ENCODE results near the gene FXYD6.

The FXYD6 gene

DNA sequence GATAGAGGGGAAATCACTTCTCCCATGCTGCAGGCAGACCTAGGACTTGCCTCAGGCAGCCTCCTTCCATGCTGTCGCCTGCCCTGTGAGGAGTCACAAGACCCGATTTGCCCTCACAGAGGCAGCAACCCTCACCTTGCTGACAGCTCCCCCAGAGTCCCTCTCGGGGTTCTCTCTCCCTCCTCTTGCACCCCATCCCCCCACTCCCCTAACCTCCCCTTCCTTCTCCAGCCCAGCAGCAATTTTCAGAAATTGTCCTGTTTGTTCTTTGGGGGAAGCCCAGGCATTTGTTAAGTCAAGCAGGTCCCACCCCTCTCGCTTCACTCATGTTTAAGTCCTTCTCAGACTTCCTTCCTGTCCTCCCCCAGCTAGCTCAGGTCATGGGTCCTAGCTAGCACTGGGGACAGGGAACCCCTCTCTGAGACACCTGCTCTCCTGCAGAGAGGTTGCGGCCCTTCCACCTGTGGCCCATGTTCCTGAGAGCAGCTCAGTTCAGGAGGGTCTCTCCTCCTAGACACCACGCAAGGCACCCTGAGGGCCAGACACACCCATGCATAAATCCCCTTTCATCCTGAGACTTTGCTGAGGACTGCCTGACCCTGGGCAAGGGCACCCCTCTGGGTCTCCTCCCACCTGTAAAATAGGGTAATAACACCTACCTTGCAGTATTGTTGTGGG is 45.6 kb downstream of the FXYD6 start:
- DNase-seq (ENCODE audit: low spot score): peak; percentile 65
- TF ChIP-seq, protein P1, sequence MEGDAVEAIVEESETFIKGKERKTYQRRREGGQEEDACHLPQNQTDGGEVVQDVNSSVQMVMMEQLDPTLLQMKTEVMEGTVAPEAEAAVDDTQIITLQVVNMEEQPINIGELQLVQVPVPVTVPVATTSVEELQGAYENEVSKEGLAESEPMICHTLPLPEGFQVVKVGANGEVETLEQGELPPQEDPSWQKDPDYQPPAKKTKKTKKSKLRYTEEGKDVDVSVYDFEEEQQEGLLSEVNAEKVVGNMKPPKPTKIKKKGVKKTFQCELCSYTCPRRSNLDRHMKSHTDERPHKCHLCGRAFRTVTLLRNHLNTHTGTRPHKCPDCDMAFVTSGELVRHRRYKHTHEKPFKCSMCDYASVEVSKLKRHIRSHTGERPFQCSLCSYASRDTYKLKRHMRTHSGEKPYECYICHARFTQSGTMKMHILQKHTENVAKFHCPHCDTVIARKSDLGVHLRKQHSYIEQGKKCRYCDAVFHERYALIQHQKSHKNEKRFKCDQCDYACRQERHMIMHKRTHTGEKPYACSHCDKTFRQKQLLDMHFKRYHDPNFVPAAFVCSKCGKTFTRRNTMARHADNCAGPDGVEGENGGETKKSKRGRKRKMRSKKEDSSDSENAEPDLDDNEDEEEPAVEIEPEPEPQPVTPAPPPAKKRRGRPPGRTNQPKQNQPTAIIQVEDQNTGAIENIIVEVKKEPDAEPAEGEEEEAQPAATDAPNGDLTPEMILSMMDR (IDR thresholded peaks at IDR 0.05): no peak
- Histone ChIP-seq H3K4me3 (no peak overlapping the region), H3K27ac (no peak overlapping the region)

DNA sequence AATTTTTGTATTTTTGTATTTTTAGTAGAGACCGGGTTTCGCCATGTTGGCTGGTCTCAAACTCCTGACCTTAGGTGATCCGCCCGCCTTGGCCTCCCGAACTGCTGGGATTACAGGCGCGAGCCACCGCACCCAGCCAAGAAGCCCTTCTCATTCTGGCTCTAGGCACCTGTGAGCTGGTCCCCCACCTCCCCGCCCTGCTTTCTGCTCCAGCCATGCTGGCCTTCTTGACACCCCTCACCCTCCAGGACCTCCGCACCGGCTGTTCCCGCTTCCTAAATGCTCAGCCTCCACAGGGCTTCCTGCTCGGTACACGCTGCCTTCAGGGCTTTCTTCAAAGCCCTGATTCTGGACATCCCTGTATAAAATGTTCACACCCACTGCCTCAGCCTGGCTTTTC is 46.4 kb downstream of the FXYD6 start:
- H3K27ac ChIP-seq: no peak overlapping the region
- TF ChIP-seq, protein P1 (IDR thresholded peaks at IDR 0.05): no peak
- H3K4me3 ChIP-seq: no peak overlapping the region
- DNase-seq (ENCODE audit: low spot score): peak; percentile 55

DNA sequence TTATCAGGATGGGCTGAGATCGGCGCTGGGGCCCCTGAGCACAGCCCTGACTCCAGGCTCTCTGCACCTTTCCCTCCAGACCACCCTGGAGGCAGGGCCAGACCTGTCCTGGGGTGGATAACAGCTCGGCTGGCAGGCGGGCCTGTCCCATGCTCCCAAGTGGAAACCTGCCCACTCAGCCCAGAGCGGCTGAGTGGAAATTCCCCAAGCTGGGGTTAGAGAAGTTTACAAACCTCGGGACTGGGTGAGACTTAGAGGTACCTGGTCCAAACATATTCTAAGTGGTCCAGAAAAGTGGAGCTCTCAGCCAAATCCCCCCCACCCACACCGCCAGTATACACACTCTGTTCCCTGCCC is 47.1 kb downstream of the FXYD6 start:
- DNase-seq (ENCODE audit: low spot score): no peak
- TF ChIP-seq, protein P1 (IDR thresholded peaks at IDR 0.05): no peak
- H3K4me3 ChIP-seq: no peak overlapping the region
- H3K27ac ChIP-seq: peak overlapping the region in 1 of 2 donors; percentile 49

DNA sequence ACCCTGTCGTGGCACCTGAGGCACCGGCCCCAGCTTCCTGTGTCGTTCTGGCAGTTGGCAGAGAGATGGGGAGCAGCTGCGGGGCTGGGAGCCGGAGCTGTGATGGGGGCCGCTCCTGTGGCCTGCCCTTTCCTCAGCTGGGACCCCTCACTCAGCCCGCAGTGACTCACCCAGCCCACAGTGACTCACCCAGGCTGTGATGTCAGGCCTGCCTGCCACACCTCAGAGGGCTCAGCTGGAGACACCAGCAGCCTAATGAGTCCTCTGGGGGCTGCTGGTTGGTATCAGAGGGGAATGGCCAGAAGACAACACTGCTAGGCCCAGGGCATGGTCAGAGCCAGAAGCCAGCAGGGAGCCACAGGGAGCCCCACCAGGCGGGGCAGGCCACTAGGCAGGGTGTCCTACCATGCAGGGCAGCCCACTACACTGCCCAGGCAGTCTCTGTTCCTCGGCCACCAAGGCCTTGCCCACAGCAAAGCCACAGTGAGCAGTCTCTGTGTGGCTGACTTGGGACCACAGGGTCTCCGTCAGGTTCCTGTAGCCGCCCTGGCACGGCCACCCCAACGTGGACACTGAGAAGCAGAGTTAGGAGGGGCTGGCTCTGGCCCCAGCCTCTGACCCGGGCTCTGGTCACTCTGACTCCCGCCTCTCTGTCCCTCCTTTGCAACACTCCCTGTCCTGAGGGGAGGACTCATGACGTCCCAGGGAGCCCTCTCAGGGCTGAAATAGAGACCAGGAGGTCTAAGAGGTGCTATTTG is 47.7 kb downstream of the FXYD6 start:
- TF ChIP-seq, protein P1 (IDR thresholded peaks at IDR 0.05): no peak
- Histone ChIP-seq H3K4me3 (no peak overlapping the region), H3K27ac (peak overlapping the region in 1 of 2 donors; percentile 49)
- DNase-seq (ENCODE audit: low spot score): peak; percentile 84

DNA sequence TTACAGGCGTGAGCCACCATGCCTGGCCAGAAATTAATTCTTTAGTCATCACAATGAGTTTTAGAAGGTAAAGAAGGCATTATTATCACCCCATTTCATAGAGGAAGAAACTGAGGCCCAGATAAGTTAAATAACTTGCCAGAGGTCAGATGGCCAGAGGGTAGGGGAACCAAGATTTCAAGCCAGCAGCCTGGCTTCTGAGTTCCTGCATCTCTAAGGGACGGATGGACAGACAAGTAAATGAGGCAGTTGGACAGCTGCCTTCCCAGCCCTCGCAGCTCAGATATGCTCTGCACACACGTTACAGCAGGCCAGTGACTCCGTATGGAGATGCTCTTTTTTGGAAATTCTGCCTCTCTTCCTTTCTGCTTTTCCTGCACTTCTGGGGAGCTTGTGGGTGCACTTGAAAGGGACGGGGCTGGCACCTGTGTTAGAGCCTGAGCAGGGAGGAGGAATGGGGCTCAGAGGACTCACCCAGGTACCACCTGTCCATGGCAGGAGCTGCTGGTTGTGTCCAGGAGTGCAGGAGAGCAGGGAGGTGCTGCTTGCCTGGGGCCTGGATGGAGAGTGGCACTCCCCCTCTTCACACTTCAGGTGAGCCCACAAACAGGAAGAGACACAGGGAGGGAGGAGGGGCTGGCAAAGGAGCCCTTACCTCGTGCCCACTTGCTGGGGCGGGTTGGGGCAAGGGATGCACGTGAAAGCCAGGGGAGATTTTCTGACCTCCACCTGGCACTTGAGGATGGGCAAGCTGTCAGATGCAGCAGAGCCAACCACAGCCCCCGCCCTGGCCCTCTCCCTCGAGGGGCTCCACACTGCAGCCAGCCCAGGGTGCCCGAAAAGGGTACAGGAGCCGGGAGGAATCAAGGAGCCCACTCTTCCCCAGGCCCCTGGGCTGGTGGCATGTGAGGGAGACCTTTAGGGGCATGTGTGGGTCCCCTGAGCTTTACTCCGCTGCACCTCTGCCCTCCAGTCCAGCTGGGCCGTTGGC is 48.6 kb downstream of the FXYD6 start:
- Histone ChIP-seq H3K4me3 (no peak overlapping the region), H3K27ac (peak overlapping the region in 1 of 2 donors; percentile 28)
- DNase-seq (ENCODE audit: low spot score): peak; percentile 69
- TF ChIP-seq, protein P1 (IDR thresholded peaks at IDR 0.05): no peak

DNA sequence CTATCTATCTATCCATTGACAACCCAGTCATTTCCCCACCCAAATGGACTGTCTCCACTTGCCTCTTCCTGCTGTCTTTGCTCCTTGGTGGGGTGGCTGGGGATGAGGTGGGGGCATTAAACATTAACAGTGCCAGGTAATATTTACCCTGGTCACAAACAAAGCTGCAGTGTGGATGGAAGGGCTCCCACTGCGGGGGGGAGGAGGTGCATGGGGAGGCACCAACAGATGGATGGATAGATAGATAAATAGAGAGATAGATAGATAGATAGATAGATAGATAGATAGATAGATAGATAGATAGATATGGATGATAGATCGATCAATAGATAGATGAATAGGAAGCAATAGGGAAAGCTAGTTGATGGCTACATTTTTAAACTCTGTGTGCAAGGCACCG is 49.6 kb downstream of the FXYD6 start:
- DNase-seq (ENCODE audit: low spot score): peak; percentile 53
- Histone ChIP-seq H3K4me3 (no peak overlapping the region), H3K27ac (no peak overlapping the region)
- TF ChIP-seq, protein P1 (IDR thresholded peaks at IDR 0.05): no peak
